ENCODE data around the gene ZNF516. TPM values are rescaled to one million over a fixed set of nuclear protein-coding genes. Genes with fewer than 3 reads are reported as not detected.

Gene ZNF516
- total and polyA plus RNA-seq, 2 experiments from 2014 or later = 17.8 to 29.4 TPM

DNA sequence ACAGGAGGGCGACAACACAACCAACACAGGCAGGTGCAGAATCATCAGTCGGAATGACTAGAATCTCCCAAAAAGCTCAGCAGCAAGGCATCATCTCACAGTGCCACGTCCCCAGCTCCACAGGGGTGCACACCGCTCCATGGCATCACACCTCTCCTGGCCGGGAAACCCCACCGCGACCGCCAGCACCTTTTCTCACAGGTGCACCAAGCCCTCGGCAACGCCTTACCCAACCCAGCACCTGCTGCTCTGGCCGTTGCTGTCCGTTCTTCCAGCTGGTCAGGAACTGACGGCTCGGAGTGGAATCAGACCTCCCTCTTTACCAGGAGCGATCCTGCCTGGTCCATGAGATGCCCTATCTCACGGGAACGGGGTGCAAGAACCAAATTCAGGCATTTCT lies 61.3 kb downstream of the ZNF516 start:
- Histone ChIP-seq H2AFZ (no peak overlapping the region), H3K79me2 (ENCODE audit: insufficient read depth) (peaks cover 100% of the 10 kb centered on the region), H4K20me1 (ENCODE audit: insufficient read depth) (peaks cover 6% of the 10 kb centered on the region; the same call in 1 of the 2 replicates), H3K4me3 (no peak overlapping the region), H3K36me3 (ENCODE audit: low read depth) (no peaks in the 10 kb centered on the region; the same call in 1 of the 2 replicates), H3K4me2 (ENCODE audit: unreplicated experiment) (no peak overlapping the region), H3K27me3 (replicated peaks; ENCODE audit: insufficient read depth) (no peaks in the 10 kb centered on the region), H3K9me3 (ENCODE audit: low read depth) (no peaks in the 10 kb centered on the region), H3K9me2 (ENCODE audit: insufficient read depth) (no peaks in the 10 kb centered on the region), H3K27ac (no peak overlapping the region), H3F3A (ENCODE audit: insufficient read depth) (peaks cover 14% of the 10 kb centered on the region), H3K4me1 (ENCODE audit: insufficient read depth) (peaks cover 15% of the 10 kb centered on the region), H3K9ac (no peak overlapping the region)
- no peak for DNase-seq
- TF ChIP-seq EZH2phosphoT487 (IDR thresholded peaks at IDR 0.05; ENCODE audit: insufficient read depth, low read depth) = no peak
- TF ChIP-seq EZH2 (IDR thresholded peaks at IDR 0.05; ENCODE audit: insufficient read depth, poor library complexity, severe bottlenecking) = no peak
- in situ Hi-C loops (cut with MboI) = no loop called here
- WGBS, 2 experiments (ENCODE audit: low coverage in 1 of 2, low lambda C conversion rate in 2 of 2, missing lambda C conversion rate in 2 of 2) = 98 to 99% methylated on average over 15 to 17 of the region's 17 CpGs

DNA sequence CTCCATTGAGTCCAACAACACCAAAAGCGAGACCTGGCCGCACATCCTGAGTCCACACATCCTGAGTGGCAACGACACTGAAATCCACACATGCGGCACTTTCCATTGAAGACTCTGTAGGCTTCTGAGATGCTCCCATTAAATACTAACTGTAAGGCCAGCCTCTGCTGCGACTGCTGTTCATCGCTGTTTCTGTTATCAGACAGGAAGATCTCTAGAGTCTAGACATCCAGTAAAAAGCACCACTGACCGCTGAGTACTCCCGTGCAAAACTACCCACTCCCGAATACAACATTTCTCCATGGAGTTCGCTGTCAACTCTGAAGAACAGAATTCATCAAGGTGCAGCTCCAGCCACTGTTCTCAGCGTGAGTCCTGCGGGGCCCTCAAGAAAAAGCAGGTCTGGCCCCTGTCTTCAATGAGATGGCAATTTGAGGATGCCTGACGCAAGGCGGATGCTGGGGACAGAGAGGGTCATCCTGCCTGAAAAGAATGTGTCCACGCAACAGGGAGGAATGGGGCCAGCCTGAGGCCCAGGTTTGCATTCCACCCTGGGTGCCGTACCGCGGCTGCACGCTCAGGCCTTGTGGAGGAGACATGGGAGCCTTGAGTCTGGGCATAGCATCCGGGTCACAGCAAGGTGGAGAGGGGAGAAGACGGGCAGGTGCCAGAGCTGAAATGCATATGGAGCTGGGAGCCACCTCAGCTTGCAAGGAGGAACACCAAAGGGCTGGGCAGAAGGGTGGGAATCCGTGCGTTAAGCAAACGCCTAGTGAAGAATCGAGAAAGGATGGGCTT lies 61.9 kb downstream of the ZNF516 start:
- no peak overlapping the region for H3K27ac ChIP-seq
- H3K4me3 ChIP-seq = no peak overlapping the region
- H3K9me3 ChIP-seq (ENCODE audit: low read depth) = no peaks in the 10 kb centered on the region
- H3K79me2 ChIP-seq (ENCODE audit: insufficient read depth) = peaks cover 100% of the 10 kb centered on the region
- in situ Hi-C loops (cut with MboI) = no loop called here
- no peak overlapping the region for H3K9ac ChIP-seq
- no peaks in the 10 kb centered on the region; the same call in 1 of the 2 replicates for H3K36me3 ChIP-seq (ENCODE audit: low read depth)
- peaks cover 6% of the 10 kb centered on the region; the same call in 1 of the 2 replicates for H4K20me1 ChIP-seq (ENCODE audit: insufficient read depth)
- peaks cover 18% of the 10 kb centered on the region for H3K4me1 ChIP-seq (ENCODE audit: insufficient read depth)
- TF ChIP-seq EZH2 (IDR thresholded peaks at IDR 0.05; ENCODE audit: insufficient read depth, poor library complexity, severe bottlenecking) = no peak
- no peak for TF ChIP-seq EZH2phosphoT487 (IDR thresholded peaks at IDR 0.05; ENCODE audit: insufficient read depth, low read depth)
- no peak for DNase-seq
- no peak overlapping the region for H2AFZ ChIP-seq
- H3F3A ChIP-seq (ENCODE audit: insufficient read depth) = peaks cover 14% of the 10 kb centered on the region
- 96 to 98% methylated on average over 25 of the region's 25 CpGs for WGBS, 2 experiments (ENCODE audit: low coverage in 1 of 2, low lambda C conversion rate in 2 of 2, missing lambda C conversion rate in 2 of 2)
- no peak overlapping the region for H3K4me2 ChIP-seq (ENCODE audit: unreplicated experiment)
- H3K9me2 ChIP-seq (ENCODE audit: insufficient read depth) = no peaks in the 10 kb centered on the region
- H3K27me3 ChIP-seq (replicated peaks; ENCODE audit: insufficient read depth) = no peaks in the 10 kb centered on the region

DNA sequence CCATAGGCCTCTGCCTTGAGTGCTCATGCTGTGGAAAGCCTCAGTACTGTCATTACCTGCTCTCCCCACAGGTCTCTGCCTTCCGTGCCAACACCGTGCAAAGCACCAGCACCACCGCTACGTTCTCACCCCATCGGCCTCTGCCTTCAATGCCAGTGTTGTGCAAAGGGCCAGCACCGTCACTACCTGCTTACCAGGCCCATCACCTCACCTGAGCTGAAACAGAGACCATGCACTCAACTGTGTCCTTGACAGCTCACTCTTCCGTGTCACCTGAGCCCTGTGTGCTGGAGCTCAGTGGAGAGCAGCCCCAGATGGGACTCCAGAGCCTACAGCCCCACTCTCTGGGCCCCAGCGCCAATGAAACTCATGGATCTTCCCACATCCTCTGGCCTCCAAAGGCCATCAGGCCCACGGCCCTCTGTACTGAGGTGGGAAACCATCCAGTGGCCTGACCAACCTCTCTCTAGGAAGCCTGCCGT lies 62.7 kb downstream of the ZNF516 start:
- Histone ChIP-seq H3K9me2 (ENCODE audit: insufficient read depth) (no peaks in the 10 kb centered on the region), H3F3A (ENCODE audit: insufficient read depth) (peaks cover 14% of the 10 kb centered on the region), H3K4me2 (ENCODE audit: unreplicated experiment) (no peak overlapping the region), H3K36me3 (ENCODE audit: low read depth) (no peaks in the 10 kb centered on the region; the same call in 1 of the 2 replicates), H3K4me1 (ENCODE audit: insufficient read depth) (peaks cover 23% of the 10 kb centered on the region), H4K20me1 (ENCODE audit: insufficient read depth) (no peaks in the 10 kb centered on the region; the same call in 1 of the 2 replicates), H3K27ac (no peak overlapping the region), H2AFZ (no peak overlapping the region), H3K79me2 (ENCODE audit: insufficient read depth) (peaks cover 100% of the 10 kb centered on the region), H3K9me3 (ENCODE audit: low read depth) (no peaks in the 10 kb centered on the region), H3K4me3 (no peak overlapping the region), H3K27me3 (replicated peaks; ENCODE audit: insufficient read depth) (no peaks in the 10 kb centered on the region), H3K9ac (no peak overlapping the region)
- no peak for TF ChIP-seq EZH2 (IDR thresholded peaks at IDR 0.05; ENCODE audit: insufficient read depth, poor library complexity, severe bottlenecking)
- TF ChIP-seq EZH2phosphoT487 (IDR thresholded peaks at IDR 0.05; ENCODE audit: insufficient read depth, low read depth) = no peak
- in situ Hi-C loops (cut with MboI) = no loop called here
- WGBS, 2 experiments (ENCODE audit: low coverage in 1 of 2, low lambda C conversion rate in 2 of 2, missing lambda C conversion rate in 2 of 2) = 94% methylated on average over 10 of the region's 10 CpGs
- DNase-seq = no peak

DNA sequence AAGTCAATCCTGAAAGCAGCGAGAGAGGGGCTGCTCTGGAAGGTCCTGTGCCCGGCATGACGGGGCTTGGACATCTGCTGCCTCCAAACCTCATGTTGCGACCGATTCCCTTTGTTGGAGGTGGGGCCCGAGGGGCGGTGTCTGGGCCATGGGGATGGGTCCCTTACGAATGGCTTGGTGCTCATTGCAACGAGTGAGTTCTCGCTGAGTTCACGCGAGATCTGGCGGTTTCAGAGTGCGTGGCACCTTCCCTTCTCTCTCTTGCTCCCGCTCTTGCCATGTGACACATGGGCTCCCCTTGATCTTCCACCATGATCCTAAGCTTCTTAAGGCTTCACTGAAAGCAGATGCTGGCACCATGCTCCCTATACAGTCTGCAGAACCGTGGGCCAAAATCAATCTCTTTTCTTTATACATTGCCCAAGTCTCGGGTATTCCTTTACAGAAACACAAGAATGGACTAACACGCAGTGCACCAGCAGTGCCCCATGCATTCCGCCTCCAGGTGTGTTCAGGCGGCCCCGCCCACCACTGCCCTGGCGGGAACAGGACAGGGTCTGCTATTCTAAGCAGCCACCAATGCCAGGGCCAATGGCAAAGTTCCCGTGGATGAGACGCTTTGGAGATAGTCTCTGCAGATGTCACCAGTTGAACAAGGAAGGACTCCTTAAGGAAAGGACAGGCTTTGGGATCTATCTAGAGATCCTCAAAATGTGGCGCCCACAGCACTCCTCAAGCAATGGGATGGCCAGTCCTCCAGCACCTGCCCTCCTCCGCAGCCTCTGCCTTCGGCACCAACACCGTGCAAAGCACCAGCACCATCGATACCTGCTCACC lies 63.4 kb downstream of the ZNF516 start:
- H3F3A ChIP-seq (ENCODE audit: insufficient read depth) = peaks cover 14% of the 10 kb centered on the region
- H3K4me1 ChIP-seq (ENCODE audit: insufficient read depth) = peaks cover 23% of the 10 kb centered on the region
- no peak for TF ChIP-seq EZH2phosphoT487 (IDR thresholded peaks at IDR 0.05; ENCODE audit: insufficient read depth, low read depth)
- no peak for TF ChIP-seq EZH2 (IDR thresholded peaks at IDR 0.05; ENCODE audit: insufficient read depth, poor library complexity, severe bottlenecking)
- H3K9me2 ChIP-seq (ENCODE audit: insufficient read depth) = no peaks in the 10 kb centered on the region
- no peak overlapping the region for H3K4me2 ChIP-seq (ENCODE audit: unreplicated experiment)
- H3K36me3 ChIP-seq (ENCODE audit: low read depth) = no peaks in the 10 kb centered on the region; the same call in 1 of the 2 replicates
- H4K20me1 ChIP-seq (ENCODE audit: insufficient read depth) = no peaks in the 10 kb centered on the region; the same call in 1 of the 2 replicates
- no peak overlapping the region for H3K9ac ChIP-seq
- peaks cover 100% of the 10 kb centered on the region for H3K79me2 ChIP-seq (ENCODE audit: insufficient read depth)
- in situ Hi-C loops (cut with MboI) = no loop called here
- DNase-seq = no peak
- H3K27me3 ChIP-seq (replicated peaks; ENCODE audit: insufficient read depth) = no peaks in the 10 kb centered on the region
- H3K27ac ChIP-seq = no peak overlapping the region
- H2AFZ ChIP-seq = no peak overlapping the region
- H3K9me3 ChIP-seq (ENCODE audit: low read depth) = no peaks in the 10 kb centered on the region
- no peak overlapping the region for H3K4me3 ChIP-seq
- 94 to 96% methylated on average over 29 of the region's 29 CpGs for WGBS, 2 experiments (ENCODE audit: low coverage in 1 of 2, low lambda C conversion rate in 2 of 2, missing lambda C conversion rate in 2 of 2)

Measured in GM23248 (cell line).